Measurements from ENCODE around the gene TBC1D22B.

The TBC1D22B gene

GRCh38 chr6:37362101-37362828 is 104.7 kb downstream of the TBC1D22B start:
- DNase-seq: no peak

- DNase-seq: peak; percentile 11
Measured at GRCh38 chr6:37365791-37366190, 108.2 kb downstream of the TBC1D22B start.

- no peak for DNase-seq
Measured at GRCh38 chr6:37366910-37367309, 109.3 kb downstream of the TBC1D22B start.

GRCh38 chr6:37368961-37369320 is 111.4 kb downstream of the TBC1D22B start:
- DNase-seq: no peak

DNA sequence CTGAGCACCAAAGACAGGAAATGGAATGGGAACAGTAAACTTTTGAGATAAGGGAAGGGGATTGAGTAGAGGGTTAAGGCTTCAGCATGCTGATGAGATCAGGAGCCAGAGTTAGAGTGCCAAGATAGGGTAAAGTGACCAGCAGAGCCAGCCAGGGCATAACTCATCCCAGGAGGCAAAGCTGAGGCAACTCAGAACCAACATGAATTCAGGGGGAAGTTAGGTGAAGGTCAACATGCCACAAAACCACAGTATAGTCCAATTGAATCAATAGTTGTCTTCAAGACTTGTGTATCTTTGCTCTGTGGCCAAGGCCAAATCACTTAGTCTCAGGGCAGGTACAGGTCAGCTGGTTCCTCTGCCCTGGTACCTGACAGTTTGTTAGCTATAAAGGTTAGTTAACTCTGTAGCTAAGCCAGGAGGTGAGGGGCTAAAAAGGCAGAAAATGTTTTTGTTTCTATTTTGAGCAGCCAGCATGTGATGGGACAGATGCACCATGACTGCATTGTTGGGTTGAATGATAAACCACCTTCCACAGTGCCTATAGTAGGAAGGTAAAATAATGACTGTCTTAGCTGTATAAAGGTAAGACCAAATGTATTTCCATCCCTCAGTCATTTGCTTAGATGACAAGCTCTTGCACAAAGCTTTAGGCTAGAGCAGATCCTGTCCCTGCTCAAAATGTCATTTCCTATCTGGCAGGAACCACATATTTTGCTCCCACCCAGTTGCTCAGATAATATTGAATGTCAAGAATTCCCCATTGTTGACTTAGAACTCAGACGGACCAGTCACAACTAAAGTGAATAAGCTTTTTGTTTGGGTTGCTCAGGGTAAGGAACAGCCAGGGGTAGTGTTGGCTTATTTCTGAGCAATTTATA is 112.0 kb downstream of the TBC1D22B start:
- no peak for DNase-seq

DNA sequence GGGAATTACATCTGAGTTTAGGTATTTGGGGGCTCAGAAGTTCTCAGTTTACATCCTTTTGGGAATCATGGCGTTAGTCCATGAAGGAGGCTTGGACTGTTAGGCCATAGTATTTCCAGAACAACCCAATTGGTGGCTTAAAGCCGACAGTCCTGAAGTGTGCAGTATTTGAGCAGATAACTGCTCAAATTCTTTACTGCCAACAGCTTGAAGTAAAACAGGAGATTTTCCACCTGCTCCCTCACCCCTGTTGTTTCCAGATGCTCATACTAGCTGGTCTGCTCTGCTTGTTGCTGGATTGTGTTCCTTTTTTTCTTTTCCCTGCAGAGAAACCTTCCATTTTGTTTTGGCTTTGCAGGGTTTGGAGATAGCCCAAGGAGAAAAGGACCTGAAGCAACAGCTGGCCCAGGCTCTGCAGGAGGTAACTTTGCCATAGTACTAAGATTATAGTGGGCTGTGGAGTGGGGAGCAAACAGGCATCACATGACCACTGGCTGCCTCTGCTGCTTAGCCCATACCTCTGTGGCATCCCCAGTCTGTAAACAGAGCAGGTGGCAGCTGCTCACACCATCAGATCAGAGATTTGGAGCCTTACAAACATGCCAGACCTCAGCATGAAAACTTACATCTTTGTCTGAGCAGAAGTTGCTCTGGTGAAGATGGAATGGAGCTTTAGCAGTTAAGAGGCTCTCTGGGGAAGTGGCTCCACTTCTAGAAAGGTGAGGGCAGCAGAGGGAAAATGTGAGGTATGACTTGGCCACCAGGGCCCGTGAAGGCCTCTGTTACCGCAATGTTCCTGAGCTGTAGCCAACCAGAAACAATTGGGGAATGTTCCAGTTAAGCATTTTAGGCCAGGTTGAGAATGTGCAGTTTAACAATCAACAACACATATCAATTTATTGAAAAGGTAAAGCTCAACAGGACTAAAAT is 113.8 kb downstream of the TBC1D22B start:
- DNase-seq: no peak

DNA sequence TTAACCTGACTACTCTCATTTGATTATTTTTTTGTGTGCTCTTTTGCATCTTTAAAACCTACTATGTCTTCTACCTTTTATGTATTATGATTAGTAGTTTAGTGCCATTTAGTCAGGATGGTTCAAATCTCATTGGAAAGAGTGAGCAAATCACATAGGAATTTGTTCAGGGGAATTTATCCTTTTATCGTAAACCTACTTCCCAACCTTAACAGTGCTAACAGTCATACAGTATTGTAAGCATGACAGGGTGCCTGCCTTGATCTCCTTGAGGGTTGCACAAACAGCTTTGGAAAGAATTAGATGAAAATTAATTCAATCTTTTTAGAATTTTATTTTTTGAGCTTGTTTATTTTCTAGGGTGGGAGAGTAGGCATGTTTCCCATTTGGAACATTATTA is 114.5 kb downstream of the TBC1D22B start:
- DNase-seq: no peak

- DNase-seq: peak; percentile 21
Measured at GRCh38 chr6:37373822-37374471, 116.4 kb downstream of the TBC1D22B start.

DNA sequence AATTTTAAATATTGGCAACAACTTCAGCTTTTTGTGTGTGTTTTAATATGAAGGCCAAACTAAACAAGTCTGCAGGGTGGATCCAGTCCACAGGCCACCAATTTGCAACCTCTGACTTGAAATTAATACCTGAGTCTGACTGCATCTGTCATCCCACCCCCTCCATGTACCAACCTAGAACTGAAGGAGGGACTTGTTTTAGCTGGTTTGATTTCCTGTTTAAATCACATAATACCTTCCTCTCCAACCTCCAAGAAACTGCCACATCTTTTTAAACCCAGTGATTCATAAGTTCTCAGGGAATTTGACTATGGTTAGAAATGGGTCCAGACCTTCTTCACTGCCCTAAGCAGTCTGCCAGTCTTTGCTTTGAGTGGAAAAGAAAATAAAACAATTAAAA is 117.8 kb downstream of the TBC1D22B start:
- no peak for DNase-seq

GRCh38 chr6:37376078-37376743 is 118.6 kb downstream of the TBC1D22B start:
- DNase-seq: no peak

- peak; percentile 50 for DNase-seq
Measured at GRCh38 chr6:37381579-37381978, 124.0 kb downstream of the TBC1D22B start.
